Measurements from ENCODE around the gene SLIRP.
"Not testable (repeated sequence)": the region's sequence is repeated elsewhere in the genome, so short reads cannot be mapped to it uniquely, and the experiment has no call there.

SLIRP gene

GRCh38 chr14:77707724-77708408 lies at the start of gene SLIRP, which contains the start of gene ALKBH1:
Gene SLIRP, plus strand, starts transcription at chr14:77708103. Its CDS starts 9 bp downstream, at chr14:77708112.
Gene ALKBH1, minus strand, starts transcription at chr14:77708023. Its CDS starts 19 bp downstream, at chr14:77708004.
- DNase-seq (ENCODE audit: low spot score), result peak; percentile 89
- TF ChIP-seq CTCF (IDR thresholded peaks at IDR 0.05; ENCODE audit: extremely low read depth, insufficient read depth, missing control alignments), result no peak
- in situ Hi-C loops (cut with MboI; ENCODE audit: low pct_unique_long_range_greater_than_20kb, low sequenced_read_pairs, unreplicated experiment), result no loop called here

- in situ Hi-C loops (cut with MboI; ENCODE audit: low pct_unique_long_range_greater_than_20kb, low sequenced_read_pairs, unreplicated experiment), result loop anchor here (25.0 kb wide), 1 partner anchor 327 kb away; no protein-coding TSS in a partner anchor
- no peak for DNase-seq (ENCODE audit: low spot score)
- no peak for TF ChIP-seq CTCF (IDR thresholded peaks at IDR 0.05; ENCODE audit: extremely low read depth, insufficient read depth, missing control alignments)
Measured at GRCh38 chr14:77659831-77660230, 48.1 kb upstream of the SLIRP start.

- TF ChIP-seq CTCF (IDR thresholded peaks at IDR 0.05; ENCODE audit: extremely low read depth, insufficient read depth, missing control alignments), result no peak
- no peak for DNase-seq (ENCODE audit: low spot score)
- in situ Hi-C loops (cut with MboI; ENCODE audit: low pct_unique_long_range_greater_than_20kb, low sequenced_read_pairs, unreplicated experiment), result loop anchor here (25.0 kb wide), 1 partner anchor 327 kb away; no protein-coding TSS in a partner anchor
Measured at GRCh38 chr14:77660754-77661153, 47.1 kb upstream of the SLIRP start.

GRCh38 chr14:77661562-77661961 lies 46.3 kb upstream of the SLIRP start:
- in situ Hi-C loops (cut with MboI; ENCODE audit: low pct_unique_long_range_greater_than_20kb, low sequenced_read_pairs, unreplicated experiment), result loop anchor here (25.0 kb wide), 1 partner anchor 326 kb away; no protein-coding TSS in a partner anchor
- DNase-seq (ENCODE audit: low spot score), result not testable (repeated sequence)

- TF ChIP-seq CTCF (IDR thresholded peaks at IDR 0.05; ENCODE audit: extremely low read depth, insufficient read depth, missing control alignments), result no peak
- DNase-seq (ENCODE audit: low spot score), result no peak
- in situ Hi-C loops (cut with MboI; ENCODE audit: low pct_unique_long_range_greater_than_20kb, low sequenced_read_pairs, unreplicated experiment), result loop anchor here (25.0 kb wide), 1 partner anchor 324 kb away; no protein-coding TSS in a partner anchor
Measured at GRCh38 chr14:77663293-77663692, 44.6 kb upstream of the SLIRP start.

GRCh38 chr14:77667331-77667730 lies 40.6 kb upstream of the SLIRP start:
- TF ChIP-seq CTCF (IDR thresholded peaks at IDR 0.05; ENCODE audit: extremely low read depth, insufficient read depth, missing control alignments), result no peak
- in situ Hi-C loops (cut with MboI; ENCODE audit: low pct_unique_long_range_greater_than_20kb, low sequenced_read_pairs, unreplicated experiment), result loop anchor here (25.0 kb wide), 1 partner anchor 320 kb away; no protein-coding TSS in a partner anchor
- no peak for DNase-seq (ENCODE audit: low spot score)

GRCh38 chr14:77673193-77673592 lies 34.7 kb upstream of the SLIRP start:
- in situ Hi-C loops (cut with MboI; ENCODE audit: low pct_unique_long_range_greater_than_20kb, low sequenced_read_pairs, unreplicated experiment), result loop anchor here (25.0 kb wide), 1 partner anchor 314 kb away; no protein-coding TSS in a partner anchor
- DNase-seq (ENCODE audit: low spot score), result no peak
- no peak for TF ChIP-seq CTCF (IDR thresholded peaks at IDR 0.05; ENCODE audit: extremely low read depth, insufficient read depth, missing control alignments)

Measured in GM13977 (cell line).